Medulla oblongata (tissue), 1 donor: ENCODE results near the gene OSBPL5.

Source experiments
- DNase-seq: peaks from one replicate; pipeline ENCODE4 v3.0.0-alpha.2; 2015; ENCODE audit errors: extremely low spot score

OSBPL5 gene

DNA sequence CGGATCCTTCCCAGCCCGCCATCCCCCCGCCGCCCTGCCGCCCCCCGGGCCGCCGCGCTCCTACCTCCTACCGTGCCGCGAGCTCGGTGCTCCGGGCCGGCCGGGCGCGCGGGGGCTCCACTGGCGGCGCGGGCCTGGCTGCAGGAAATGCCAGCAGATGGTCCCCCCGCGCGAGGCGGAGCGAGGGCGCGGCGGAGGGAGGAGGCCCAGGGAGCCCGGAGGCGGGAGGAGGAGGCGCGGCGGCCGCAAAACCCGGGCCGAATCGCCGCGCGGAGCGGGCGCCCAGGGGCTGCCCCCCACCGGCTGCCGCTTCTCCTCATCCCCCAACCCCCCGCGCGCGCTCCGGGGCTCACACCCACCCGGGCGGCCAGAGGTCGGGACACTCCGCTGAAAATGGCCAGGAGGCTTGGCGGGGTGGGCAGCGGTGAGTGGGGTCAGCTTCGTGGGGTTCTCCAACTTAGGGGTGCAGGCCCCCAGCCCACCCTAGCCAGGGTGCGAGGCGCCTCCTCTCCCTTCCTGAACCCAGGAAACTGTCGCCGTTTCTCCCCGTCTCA lies at the start of gene OSBPL5:
TSS of gene OSBPL5 (minus strand) at position 159 of the 554 bp plus-strand sequence. CDS start 36,162 bp downstream, outside the sequence.
- peak; percentile 66 for DNase-seq

DNA sequence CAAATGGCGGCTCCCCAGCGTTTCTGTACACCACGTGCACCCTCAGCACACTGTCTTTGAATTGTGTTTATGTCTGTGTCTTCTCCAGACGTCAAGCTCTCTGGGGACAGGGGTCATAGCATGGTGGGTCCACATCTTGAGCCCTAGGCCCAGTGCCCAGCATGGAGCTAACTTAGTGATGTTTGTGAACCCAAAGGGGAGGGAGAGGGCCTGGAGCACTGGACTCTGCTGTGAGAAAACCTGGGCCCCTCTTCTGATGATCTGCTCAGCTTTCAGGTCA lies 49.2 kb upstream of the OSBPL5 start:
- no peak for DNase-seq

- DNase-seq, result no peak
Observed at GRCh38 chr11:3213659-3214419, 48.7 kb upstream of the OSBPL5 start.

- no peak for DNase-seq
Observed at GRCh38 chr11:3208272-3208671, 43.2 kb upstream of the OSBPL5 start.

- DNase-seq, result no peak
Observed at GRCh38 chr11:3207526-3208189, 42.5 kb upstream of the OSBPL5 start.

GRCh38 chr11:3206922-3207204 lies 41.8 kb upstream of the OSBPL5 start:
- DNase-seq, result no peak

DNA sequence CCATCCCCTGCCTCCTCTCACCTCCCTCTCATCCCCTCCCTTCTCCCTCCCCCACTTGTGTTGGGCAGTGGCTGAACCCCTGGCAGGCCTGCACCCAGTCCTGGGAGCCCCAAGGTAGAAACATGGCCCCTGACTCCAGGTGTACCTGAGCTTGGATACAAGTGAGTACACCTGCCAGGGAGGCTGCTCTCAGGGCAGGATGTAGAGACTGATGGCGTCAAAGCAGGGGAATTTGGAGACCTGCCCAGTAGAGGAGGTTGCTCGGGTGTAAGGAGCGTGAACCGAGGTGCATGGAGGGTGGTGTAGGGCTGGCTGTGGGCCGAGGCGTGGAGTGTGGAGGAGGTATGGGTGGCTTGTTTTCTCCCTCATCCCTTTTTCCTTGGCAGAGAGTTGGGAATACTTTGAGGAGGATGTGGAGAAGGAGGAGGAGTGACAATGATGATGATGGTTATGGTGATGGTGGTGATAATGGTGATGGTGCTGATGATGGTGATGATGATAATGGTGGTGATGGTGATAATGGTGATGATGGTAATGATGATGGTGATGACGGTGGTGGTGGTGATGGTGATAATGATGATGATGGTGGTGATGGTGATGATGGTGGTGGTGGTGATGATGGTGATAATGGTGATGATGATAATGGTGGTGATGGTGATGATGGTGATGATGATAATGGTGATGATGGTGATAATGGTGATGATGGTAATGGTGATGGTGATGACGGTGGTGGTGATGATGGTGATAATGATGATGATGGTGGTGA lies 41.2 kb upstream of the OSBPL5 start:
- DNase-seq, result no peak

DNA sequence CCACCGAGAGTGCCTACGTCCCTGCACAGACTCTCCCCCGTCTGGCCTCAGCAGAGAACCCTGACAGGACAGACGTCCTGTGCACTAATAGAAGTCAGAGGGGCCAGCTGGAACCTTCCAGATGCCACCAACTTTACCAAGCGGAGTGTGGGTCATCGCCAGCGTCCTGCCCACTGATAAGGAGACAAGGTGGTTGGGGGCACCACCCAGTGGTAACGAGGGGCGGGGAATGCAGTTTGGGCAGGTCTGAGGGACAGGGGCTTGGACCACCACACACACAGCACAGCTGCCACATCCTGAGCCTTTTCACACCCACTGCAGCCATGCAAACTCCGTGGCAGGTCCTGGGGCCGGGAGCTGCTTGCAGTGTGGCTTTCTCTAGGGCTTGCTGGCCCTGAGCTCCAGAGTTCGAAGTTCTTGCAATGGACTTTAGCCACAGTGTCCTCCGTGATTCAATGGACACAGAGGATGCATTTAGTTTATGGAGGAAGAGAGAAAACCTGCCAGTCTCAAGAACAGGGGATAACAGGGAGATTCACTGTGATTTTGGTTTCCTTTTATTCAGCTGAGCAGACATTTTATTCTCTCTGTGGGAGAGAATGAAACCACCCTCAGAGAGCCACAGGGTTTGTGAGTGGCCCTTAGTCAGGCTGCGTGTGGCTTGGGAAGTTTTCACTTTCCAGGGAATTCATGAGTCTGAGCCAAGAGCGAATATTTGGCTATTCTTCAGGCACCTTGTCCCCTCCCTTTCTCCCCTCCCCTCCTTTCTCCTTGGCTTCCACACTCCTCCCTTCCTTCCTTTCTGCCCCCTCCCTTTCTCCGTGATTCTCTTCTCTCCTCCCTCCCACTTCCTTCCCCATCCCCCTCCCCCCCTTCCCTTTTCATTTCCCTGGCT lies 40.4 kb upstream of the OSBPL5 start:
- DNase-seq, result no peak

GRCh38 chr11:3204141-3205015 lies 39.3 kb upstream of the OSBPL5 start:
- DNase-seq, result no peak

DNA sequence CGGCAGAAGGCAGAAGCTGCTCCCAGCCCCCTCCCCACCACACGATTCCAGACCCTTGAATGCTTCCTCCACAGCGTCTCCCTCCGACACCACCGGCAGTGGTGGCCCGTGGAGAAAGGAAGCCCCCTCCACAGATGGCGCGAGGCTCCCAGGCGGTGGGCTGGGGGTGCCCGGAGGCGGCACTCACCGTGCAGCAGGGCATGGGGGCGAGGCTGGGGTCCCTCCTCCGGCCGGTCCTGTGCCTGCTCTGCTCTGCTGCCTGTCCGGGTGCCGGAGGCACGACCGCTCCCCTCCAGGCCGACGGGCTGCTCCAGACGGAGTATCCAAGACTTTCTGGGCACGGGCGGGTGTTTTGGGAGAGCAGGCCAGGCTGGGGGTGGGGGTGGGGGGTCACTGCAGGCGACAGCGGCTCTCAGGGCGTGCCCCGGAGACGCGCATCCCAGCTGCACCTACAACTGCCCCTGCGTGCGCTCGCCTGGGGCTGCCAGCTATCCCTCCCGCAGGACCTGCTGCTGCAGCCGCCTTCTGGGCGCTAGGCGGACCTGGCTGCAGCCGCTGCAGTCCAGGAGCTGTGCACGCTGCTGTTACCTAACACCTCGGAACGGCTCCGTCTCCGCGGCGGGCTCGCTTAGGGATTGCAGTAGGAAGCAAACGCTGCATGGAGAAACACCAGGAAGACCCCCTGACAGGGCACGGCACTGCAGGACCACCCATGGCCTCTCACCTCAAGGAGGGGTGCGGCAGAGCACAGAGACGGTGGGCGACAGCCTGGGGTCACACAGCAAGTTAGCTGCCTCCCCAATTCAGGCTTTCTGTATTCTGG lies 38.3 kb upstream of the OSBPL5 start:
- no peak for DNase-seq

- DNase-seq, result no peak
Observed at GRCh38 chr11:3202759-3203158, 37.6 kb upstream of the OSBPL5 start.

- no peak for DNase-seq
Observed at GRCh38 chr11:3202305-3202704, 37.2 kb upstream of the OSBPL5 start.

DNA sequence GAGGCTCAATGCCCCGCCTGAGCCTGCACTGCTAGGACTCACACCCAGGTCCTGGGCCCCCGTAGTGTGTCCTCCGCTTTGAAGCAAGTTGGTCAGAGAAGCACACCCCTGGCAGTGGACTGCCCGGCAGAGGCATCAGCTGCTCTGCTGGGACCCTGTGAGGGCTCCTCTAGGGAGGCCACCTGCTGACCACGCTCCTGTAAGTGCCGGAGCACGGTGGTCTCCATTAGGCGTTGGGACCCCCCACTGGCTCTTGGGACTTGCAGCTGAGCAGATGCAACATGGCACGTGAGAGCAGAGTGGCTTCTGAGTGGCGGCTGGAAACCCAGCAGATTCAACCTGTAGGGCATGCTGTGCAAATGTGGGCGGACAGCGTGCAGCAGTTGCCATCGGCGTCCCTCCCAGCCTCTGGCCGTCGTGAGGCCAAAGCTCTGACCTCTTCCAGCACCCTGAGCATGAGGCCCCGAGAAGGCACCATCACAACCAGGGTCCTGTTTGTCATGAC lies 36.6 kb upstream of the OSBPL5 start:
- DNase-seq, result no peak

DNA sequence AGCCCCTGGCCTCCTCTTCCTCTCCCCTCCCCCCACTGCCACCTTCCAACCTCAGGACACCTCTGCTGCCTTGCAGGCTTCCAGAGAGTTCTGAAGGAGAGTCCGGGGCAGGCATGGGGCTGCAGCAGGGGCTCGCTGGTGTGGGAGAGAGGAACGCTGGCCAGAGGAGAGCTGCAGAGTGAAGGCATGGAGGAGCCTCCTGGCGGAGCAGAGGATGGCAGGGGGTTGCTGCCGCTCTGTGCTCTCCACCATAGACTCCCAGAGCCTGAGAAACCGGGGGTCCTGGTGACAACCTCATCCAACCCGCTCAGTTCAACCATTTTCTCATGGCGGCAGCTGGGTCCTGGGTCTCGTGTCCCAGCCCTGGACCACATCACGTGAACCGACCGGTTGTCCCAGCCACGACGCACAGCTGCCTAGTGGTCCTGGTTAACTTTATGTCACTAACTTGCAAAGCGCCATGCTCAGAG lies 36.0 kb upstream of the OSBPL5 start:
- DNase-seq, result no peak

- no peak for DNase-seq
Observed at GRCh38 chr11:3200388-3201111, 35.4 kb upstream of the OSBPL5 start.

DNA sequence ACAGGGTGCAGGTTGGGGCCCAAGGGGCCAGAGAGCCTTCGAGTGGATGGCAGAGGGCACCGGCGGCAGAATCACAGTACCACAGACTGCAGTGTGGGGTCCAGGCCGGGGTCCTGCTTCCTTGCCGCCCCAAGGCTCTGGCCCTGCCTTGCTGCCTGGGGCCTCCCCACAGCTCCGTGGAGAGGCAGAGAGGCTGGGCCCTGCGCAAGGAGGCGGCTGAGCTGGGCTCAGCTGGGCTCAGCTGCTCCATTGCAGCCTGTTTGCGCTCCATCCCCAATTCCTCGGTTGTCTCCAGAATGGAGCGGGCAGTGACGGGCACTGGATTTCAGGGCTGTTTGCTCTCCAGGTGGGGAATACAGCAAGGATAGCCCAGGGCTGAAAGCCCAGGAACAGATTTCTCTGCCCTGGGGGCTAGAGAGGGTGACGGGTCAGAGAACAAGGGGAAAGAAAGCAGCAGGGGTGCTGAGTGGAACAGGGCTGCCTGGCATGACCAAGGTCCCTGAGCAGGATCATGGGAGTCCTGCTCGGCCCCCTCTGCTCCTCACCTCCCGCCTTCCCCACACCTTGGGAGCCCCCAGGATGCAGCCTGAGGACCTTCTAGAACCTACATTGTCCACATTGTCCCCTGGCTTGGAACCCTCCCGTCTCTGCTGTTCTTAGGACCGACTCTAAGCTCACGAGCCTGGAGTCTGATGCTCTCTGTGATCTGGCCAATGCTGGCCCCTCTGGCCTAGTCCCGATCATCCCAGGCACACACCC lies 34.6 kb upstream of the OSBPL5 start:
- no peak for DNase-seq

DNA sequence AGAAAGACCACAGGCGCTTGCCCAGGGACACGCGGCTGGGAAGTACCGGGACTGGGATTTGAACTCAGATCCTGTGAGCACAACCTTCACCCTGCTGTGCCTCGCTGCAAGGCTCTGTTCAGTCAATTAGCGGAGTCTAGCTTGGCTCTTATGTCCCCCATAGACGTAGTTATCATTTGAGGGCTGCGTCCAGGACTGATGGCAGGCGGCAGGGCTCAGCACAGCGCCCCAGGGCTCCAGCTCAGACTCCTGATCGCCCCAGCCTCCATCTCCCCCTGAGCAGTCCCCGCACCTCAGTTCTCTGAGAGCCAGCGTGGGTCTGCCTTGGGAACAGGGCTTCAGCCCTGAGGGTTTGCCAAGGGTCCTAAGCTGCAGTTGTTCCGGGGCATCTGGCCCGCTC lies 33.7 kb upstream of the OSBPL5 start:
- no peak for DNase-seq

DNA sequence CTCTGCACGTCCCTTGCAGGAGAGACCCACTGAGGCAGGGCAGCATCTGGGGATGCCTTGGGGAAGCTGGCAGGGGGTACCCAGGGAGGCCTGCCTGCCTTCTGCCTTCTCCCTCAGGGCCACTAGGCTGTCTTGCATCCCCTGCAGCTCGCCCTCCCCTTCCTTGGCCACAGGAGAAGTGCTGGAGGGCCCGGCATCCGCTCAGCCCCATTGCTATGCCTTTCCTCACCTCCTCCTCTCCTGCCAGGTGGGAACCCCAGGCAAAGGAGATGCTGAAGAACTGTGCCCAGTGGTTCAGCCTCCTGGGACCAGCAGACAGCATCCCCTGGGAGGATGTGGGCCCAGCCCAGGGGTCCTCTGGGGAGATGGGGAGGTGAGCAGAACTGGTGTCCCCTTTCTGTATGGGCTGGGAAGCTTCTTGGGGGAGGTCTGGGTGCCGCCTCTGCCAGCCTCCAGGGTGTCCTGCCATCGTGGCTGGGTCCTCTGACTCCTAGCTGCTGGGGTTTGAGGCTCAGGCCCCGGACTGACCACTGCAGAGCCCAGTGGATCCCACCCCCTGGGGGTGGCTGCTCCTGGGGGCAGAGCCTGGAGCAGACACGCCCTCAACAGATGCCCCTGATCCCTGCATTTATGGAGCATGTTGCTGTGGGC lies 32.9 kb upstream of the OSBPL5 start:
- no peak for DNase-seq
